ENCODE measurements around the gene WDR17.
A peak's percentile ranks its signal among the peaks of the same experiment; 100 is the strongest.

WDR17 gene

GRCh38 chr4:176150704-176151103 is 85.1 kb downstream of the WDR17 start:
- no peak overlapping the region for H3K4me3 ChIP-seq (ENCODE audit: low read depth, low read length)
- no peak for DNase-seq (ENCODE audit: low read depth)
- TF ChIP-seq CTCF (conservative IDR thresholded peaks at IDR 0.05; ENCODE audit: low read depth, low read length): no peak

- H3K4me3 ChIP-seq (ENCODE audit: low read depth, low read length): no peak overlapping the region
- DNase-seq (ENCODE audit: low read depth): peak; percentile 1
- no peak for TF ChIP-seq CTCF (conservative IDR thresholded peaks at IDR 0.05; ENCODE audit: low read depth, low read length)
Measured at GRCh38 chr4:176153124-176153523, 87.5 kb downstream of the WDR17 start.

- no peak for TF ChIP-seq CTCF (conservative IDR thresholded peaks at IDR 0.05; ENCODE audit: low read depth, low read length)
- H3K4me3 ChIP-seq (ENCODE audit: low read depth, low read length): no peak overlapping the region
- DNase-seq (ENCODE audit: low read depth): no peak
Measured at GRCh38 chr4:176156656-176157055, 91.0 kb downstream of the WDR17 start.

GRCh38 chr4:176163041-176163440 is 97.4 kb downstream of the WDR17 start:
- DNase-seq (ENCODE audit: low read depth): no peak
- no peak overlapping the region for H3K4me3 ChIP-seq (ENCODE audit: low read depth, low read length)
- TF ChIP-seq CTCF (conservative IDR thresholded peaks at IDR 0.05; ENCODE audit: low read depth, low read length): no peak

- DNase-seq (ENCODE audit: low read depth): peak; percentile 76
Measured at GRCh38 chr4:176185051-176185450, 119.4 kb downstream of the WDR17 start.

GRCh38 chr4:176186067-176186466 is 120.4 kb downstream of the WDR17 start:
- H3K4me3 ChIP-seq (ENCODE audit: low read depth, low read length): no peak overlapping the region
- no peak for TF ChIP-seq CTCF (conservative IDR thresholded peaks at IDR 0.05; ENCODE audit: low read depth, low read length)
- no peak for DNase-seq (ENCODE audit: low read depth)

More at GRCh38 chr4:176185051-176185450, 119.4 kb downstream of the WDR17 start:
- no peak overlapping the region for H3K4me3 ChIP-seq (ENCODE audit: low read depth, low read length)
- TF ChIP-seq CTCF (conservative IDR thresholded peaks at IDR 0.05; ENCODE audit: low read depth, low read length): no peak

- DNase-seq (ENCODE audit: low read depth): peak; percentile 26
- no peak overlapping the region for H3K4me3 ChIP-seq (ENCODE audit: low read depth, low read length)
- TF ChIP-seq CTCF (conservative IDR thresholded peaks at IDR 0.05; ENCODE audit: low read depth, low read length): no peak
Measured at GRCh38 chr4:176186671-176187395, 121.2 kb downstream of the WDR17 start.
